Neural cell (in vitro differentiated cells): ENCODE results near the gene TICAM1. TPM values are rescaled to one million over a fixed set of nuclear protein-coding genes. Genes with fewer than 3 reads are reported as not detected.
A peak's percentile ranks its signal among the peaks of the same experiment; 100 is the strongest.

Experiments used
- H2AFZ ChIP-seq: fragments of 200-600, 300-800 bp; sonication (generic), shearing (Covaris generic); 2 replicates; pipeline ENCODE4 v1.6.0; 2014; ENCODE audit warnings: low read depth, mild to moderate bottlenecking, antibody characterized with exemption, low read length, moderate library complexity
- H3F3A ChIP-seq: fragments of 200-600 bp; shearing (Covaris generic); 2 replicates; pipeline ENCODE4 v1.6.1; 2016; ENCODE audit warnings: mild to moderate bottlenecking, moderate library complexity, mixed read lengths, antibody characterized with exemption, low read length; ENCODE audit not compliant: insufficient read depth, poor library complexity, severe bottlenecking
- H3K27ac ChIP-seq: fragments of 200-600, 300-800 bp; sonication (generic), shearing (Covaris generic); 2 replicates; pipeline ENCODE4 v1.5.1; 2014; ENCODE audit warnings: mild to moderate bottlenecking, low read length, moderate library complexity
- H3K27me3 ChIP-seq: fragments of 300-800, 200-600 bp; sonication (generic), shearing (Covaris generic); 2 replicates; pipeline ENCODE4 v1.6.0; 2014; ENCODE audit warnings: mild to moderate bottlenecking, low read depth, low read length, moderate library complexity; ENCODE audit not compliant: insufficient read depth
- H3K36me3 ChIP-seq: fragments of 300-800, 200-600 bp; sonication (generic), shearing (Covaris generic); 2 replicates; pipeline ENCODE4 v1.5.1; 2014; ENCODE audit warnings: mild to moderate bottlenecking, antibody characterized with exemption, low read length, moderate library complexity; ENCODE audit not compliant: insufficient read depth
- H3K4me2 ChIP-seq: fragments of 300-800, 200-600 bp; sonication (generic), shearing (Covaris generic); 2 replicates; pipeline ENCODE4 v1.6.0; 2014; ENCODE audit warnings: mild to moderate bottlenecking, low read length
- H3K4me3 ChIP-seq: fragments of 300-800, 200-600 bp; sonication (generic), shearing (Covaris generic); 2 replicates; pipeline ENCODE4 v1.5.1; 2014; ENCODE audit warnings: mild to moderate bottlenecking, low read length, moderate library complexity
- H3K79me2 ChIP-seq: fragments of 200-600 bp; shearing (Covaris generic); replicated peaks from 2 replicates; pipeline ENCODE4 v1.6.0; 2014; ENCODE audit warnings: mild to moderate bottlenecking, low read length, moderate library complexity; ENCODE audit not compliant: insufficient read depth
- H3K9ac ChIP-seq: fragments of 300-800, 200-600 bp; sonication (generic), shearing (Covaris generic); 2 replicates; pipeline ENCODE4 v1.6.1; 2016; ENCODE audit warnings: mild to moderate bottlenecking, low read length, mixed read lengths
- H3K9me2 ChIP-seq: fragments of 200-600 bp; shearing (Covaris generic); 2 replicates; pipeline ENCODE4 v1.6.1; 2016; ENCODE audit warnings: mild to moderate bottlenecking, low read length, mixed read lengths; ENCODE audit not compliant: insufficient read depth
- H3K9me3 ChIP-seq: fragments of 200-600, 300-800 bp; sonication (generic), shearing (Covaris generic); 2 replicates; pipeline ENCODE4 v1.6.1; 2016; ENCODE audit warnings: mild to moderate bottlenecking, mixed run types, low read length, moderate library complexity, mixed read lengths
- H4K20me1 ChIP-seq: fragments of 200-600 bp; shearing (Covaris generic); 2 replicates; pipeline ENCODE4 v1.6.1; 2016; ENCODE audit warnings: mild to moderate bottlenecking, mixed run types; ENCODE audit not compliant: insufficient read depth
- CTCF ChIP-seq: fragments of 450-650 bp; IDR thresholded peaks from 2 replicates; pipeline ENCODE4 v1.5.1; 2014; ENCODE audit warnings: antibody characterized with exemption, mild to moderate bottlenecking, moderate library complexity; ENCODE audit not compliant: poor library complexity, severe bottlenecking
- EP300 ChIP-seq: fragments of 450-650 bp; conservative IDR thresholded peaks from 2 replicates; pipeline ENCODE4 v1.6.1; 2014; ENCODE audit warnings: antibody characterized with exemption, mild to moderate bottlenecking, moderate library complexity; ENCODE audit not compliant: poor library complexity, severe bottlenecking
- EZH2 ChIP-seq: fragments of 200-600, 300-800 bp; shearing (Covaris generic), sonication (generic); IDR thresholded peaks from 2 replicates; pipeline ENCODE4 v1.6.1; 2014; ENCODE audit warnings: antibody characterized with exemption, low read length, borderline replicate concordance, mild to moderate bottlenecking; ENCODE audit not compliant: insufficient read depth, poor library complexity, severe bottlenecking
- MXI1 ChIP-seq: fragments of 450-650 bp; conservative IDR thresholded peaks from 2 replicates; pipeline ENCODE4 v1.6.1; 2014; ENCODE audit warnings: antibody characterized with exemption, mild to moderate bottlenecking; ENCODE audit not compliant: poor library complexity, severe bottlenecking
- POLR2AphosphoS5 ChIP-seq: IDR thresholded peaks from 2 replicates; pipeline ENCODE4 v1.6.1; 2012
- RAD21 ChIP-seq: fragments of 450-650 bp; conservative IDR thresholded peaks from 2 replicates; pipeline ENCODE4 v1.6.1; 2014; ENCODE audit warnings: antibody characterized with exemption, mild to moderate bottlenecking, moderate library complexity
- REST ChIP-seq: IDR thresholded peaks from 2 replicates; pipeline ENCODE4 v1.6.1; 2012; ENCODE audit warnings: borderline replicate concordance
- SMC3 ChIP-seq: fragments of 450-650 bp; conservative IDR thresholded peaks from 2 replicates; pipeline ENCODE4 v1.6.1; 2014; ENCODE audit warnings: antibody characterized with exemption, mild to moderate bottlenecking, moderate library complexity; ENCODE audit not compliant: poor library complexity
- TAF1 ChIP-seq: IDR thresholded peaks from 2 replicates; pipeline ENCODE4 v1.6.1; 2012; ENCODE audit warnings: low read depth
- polyA plus RNA-seq: library from polyadenylated mRNA; depleted of rRNA; stranded (reverse); fragments of >200 nt; gene quantifications from 2 replicates; pipeline ENCODE4 v1.2.3, GENCODE V29; 2014
- small RNA-seq, 3 experiments: library from RNA; depleted of rRNA; stranded (forward); fragments of <200 nt; gene quantifications; one replicate each; pipeline ENCODE3, GENCODE V24; 2012

The TICAM1 gene
- polyA plus RNA-seq, 1 donor from 2014 or later: not detected

GRCh38 chr19:4772566-4772965, 58.9 kb downstream of the TICAM1 start:
- H3K27ac ChIP-seq: peak overlapping the region; percentile 25
- H2AFZ ChIP-seq: no peak overlapping the region
- H3K9me3 ChIP-seq: no peaks in the 10 kb centered on the region
- no peaks in the 10 kb centered on the region for H3K27me3 ChIP-seq
- H3K79me2 ChIP-seq: peaks cover 17% of the 10 kb centered on the region
- peaks cover 9% of the 10 kb centered on the region for H4K20me1 ChIP-seq
- no peak overlapping the region for H3K9ac ChIP-seq
- peak overlapping the region; percentile 33 for H3K4me3 ChIP-seq
- H3K36me3 ChIP-seq: no peaks in the 10 kb centered on the region
- TF ChIP-seq TAF1: no peak
- no peaks in the 10 kb centered on the region for H3K9me2 ChIP-seq
- H3K4me2 ChIP-seq: no peak overlapping the region
- H3F3A ChIP-seq: no peaks in the 10 kb centered on the region

GRCh38 chr19:4768934-4769777, 62.4 kb downstream of the TICAM1 start:
- H3K9me2 ChIP-seq: no peaks in the 10 kb centered on the region
- H3K27ac ChIP-seq: peak overlapping the region; percentile 78
- H3K9me3 ChIP-seq: no peaks in the 10 kb centered on the region
- H4K20me1 ChIP-seq: peaks cover 9% of the 10 kb centered on the region
- H3K4me3 ChIP-seq: peak overlapping the region; percentile 80
- H3K79me2 ChIP-seq: peaks cover 17% of the 10 kb centered on the region
- H3K36me3 ChIP-seq: no peaks in the 10 kb centered on the region
- H3K4me2 ChIP-seq: peak overlapping the region; percentile 60
- TF ChIP-seq TAF1 (peak; percentile 99), POLR2AphosphoS5 (peak; percentile 100), RAD21 (peak; percentile 62), CTCF (no peak), MXI1 (peak; percentile 82), REST (peak; percentile 98), SMC3 (peak; percentile 68), EP300 (peak; percentile 52), EZH2 (no peak)
- H3F3A ChIP-seq: no peaks in the 10 kb centered on the region
- H3K27me3 ChIP-seq: no peaks in the 10 kb centered on the region
- H3K9ac ChIP-seq: peak overlapping the region; percentile 84
- H2AFZ ChIP-seq: peak overlapping the region; percentile 37

Small RNA genes lying within 50 kb of the gene (small RNA-seq; reads per million reads assigned to genes)
- 189 to 367 (median 287) reads per million in 3 experiments for gene MIR7-3

Other genes starting within 250 kb of the TICAM1 start
- 0.99 and 1.6 TPM in 2 replicates for gene TNFAIP8L1, start 192.2 kb downstream of the TICAM1 start, polyA plus RNA-seq
- 73.2 and 92.7 TPM in 2 replicates for gene MYDGF, start 161.4 kb downstream of the TICAM1 start, polyA plus RNA-seq
- gene DPP9, start 107.9 kb downstream of the TICAM1 start, polyA plus RNA-seq: 11.7 and 34.9 TPM in 2 replicates
- 8.7 and 9.4 TPM in 2 replicates for gene FEM1A, start 40.0 kb downstream of the TICAM1 start, polyA plus RNA-seq
- gene PLIN3, start 36.0 kb upstream of the TICAM1 start, polyA plus RNA-seq: 0.71 and 1.7 TPM in 2 replicates
- not detected in 2 replicates for gene ARRDC5, start 71.2 kb upstream of the TICAM1 start, polyA plus RNA-seq
- 1.8 and 3.0 TPM in 2 replicates for gene UHRF1, start 77.8 kb upstream of the TICAM1 start, polyA plus RNA-seq
- gene KDM4B, start 137.4 kb upstream of the TICAM1 start, polyA plus RNA-seq: 19.1 and 19.6 TPM in 2 replicates